GM12878 (cell line): Measurements from ENCODE around the gene PDE7B. TPM values are rescaled to one million over a fixed set of nuclear protein-coding genes. Genes with fewer than 3 reads are reported as not detected.

Experiments
- ATAC-seq: fragments of 200-7000 bp; cut with Tn5 transposase; 3 replicates; pipeline ENCODE4 v1.9.1; 2020; ENCODE audit warnings: mild to moderate bottlenecking, moderate library complexity
- BruUV-seq: library from RNA; stranded (reverse); fragments of 400-500 nt; replicated peaks from 2 replicates; lab custom pipeline; 2021; lab: Mats Ljungman, UMichigan
- CTCF ChIA-PET: fragments of 300-600 bp; sonication (Branson Sonifier 250); formaldehyde crosslinking; extraction: SDS; loops from one replicate; lab custom pipeline; 2021; ENCODE audit warnings: inconsistent platforms; lab: Yijun Ruan, JAX
- POLR2A ChIA-PET: fragments of 350-600 bp; formaldehyde crosslinking; extraction: SDS; loops from one replicate; lab custom pipeline; 2021; ENCODE audit warnings: inconsistent platforms; lab: Charles Lee
- RAD21 ChIA-PET: fragments of 300-600 bp; sonication (Branson Sonifier 250); formaldehyde crosslinking; loops from one replicate; lab custom pipeline; 2023; ENCODE audit warnings: antibody characterized with exemption; ENCODE audit not compliant: unreplicated experiment; lab: Charles Lee
- SMC1A ChIA-PET: fragments of 300-600 bp; sonication (Branson Sonifier 250); formaldehyde crosslinking; loops from one replicate; lab custom pipeline; 2023; ENCODE audit not compliant: unreplicated experiment, uncharacterized antibody; lab: Charles Lee
- DNase-seq: peaks from one replicate; pipeline ENCODE4 v3.0.0-alpha.2; 2011; ENCODE audit warnings: low read depth, low spot score
- FAIRE-seq: peaks from 3 replicates; lab custom pipeline; 2011; peaks lifted over from hg19 to GRCh38; lab: Jason Lieb, UNC
- H2AFZ ChIP-seq: 2 replicates; pipeline ENCODE4 v1.6.0; 2011; ENCODE audit warnings: low read depth, low read length, control low read depth; ENCODE audit not compliant: control insufficient read depth
- H3K27ac ChIP-seq: 2 replicates; pipeline ENCODE4 v1.5.1; 2011; ENCODE audit warnings: control low read depth; ENCODE audit not compliant: control insufficient read depth, insufficient read depth
- H3K27me3 ChIP-seq, 2 experiments: replicated peaks in 1 of 2; 2 replicates each; pipeline versions ENCODE4 v1.6.0 to v1.6.1; 2011; ENCODE audit warnings: low read length in 1 of 2; ENCODE audit not compliant: control insufficient read depth in 2 of 2, insufficient read depth in 2 of 2
- H3K36me3 ChIP-seq, 2 experiments: 2 replicates each; pipeline ENCODE4 v1.5.1; 2011; ENCODE audit warnings: low read length in 1 of 2; ENCODE audit not compliant: control insufficient read depth in 2 of 2, insufficient read depth in 2 of 2
- H3K4me1 ChIP-seq: 2 replicates; pipeline ENCODE4 v1.6.1; 2011; ENCODE audit warnings: mild to moderate bottlenecking, low read length, moderate library complexity, mixed read lengths; ENCODE audit not compliant: control insufficient read depth, insufficient read depth
- H3K4me2 ChIP-seq: 2 replicates; pipeline ENCODE4 v1.6.0; 2011; ENCODE audit warnings: control low read depth; ENCODE audit not compliant: control insufficient read depth, insufficient read depth
- H3K4me3 ChIP-seq: fragments of 200-600 bp; sonication (generic); 2 replicates; pipeline ENCODE4 v1.5.1; 2016
- H3K79me2 ChIP-seq: 2 replicates; pipeline ENCODE4 v1.6.0; 2011; ENCODE audit warnings: low read length; ENCODE audit not compliant: control insufficient read depth, insufficient read depth
- H3K9ac ChIP-seq: 2 replicates; pipeline ENCODE4 v1.8.0; 2011; ENCODE audit warnings: low read length, control low read depth, mixed read lengths; ENCODE audit not compliant: control insufficient read depth, insufficient read depth
- H3K9me3 ChIP-seq: replicated peaks from 3 replicates; pipeline ENCODE4 v1.5.1; 2011; ENCODE audit warnings: mild to moderate bottlenecking, low read length; ENCODE audit not compliant: control insufficient read depth, insufficient read depth
- H4K20me1 ChIP-seq: 2 replicates; pipeline ENCODE4 v1.6.0; 2011; ENCODE audit not compliant: control insufficient read depth, insufficient read depth
- BCL11A ChIP-seq: IDR thresholded peaks from 2 replicates; pipeline ENCODE4 v1.6.1; 2011; ENCODE audit warnings: low read depth, low read length
- CEBPZ ChIP-seq: fragments of 150-350 bp; IDR thresholded peaks from 2 replicates; pipeline ENCODE4 v1.6.1; 2016; ENCODE audit warnings: low read depth, low read length
- E4F1 ChIP-seq: fragments of 450-650 bp; IDR thresholded peaks from 2 replicates; pipeline ENCODE4 v1.6.1; 2018; ENCODE audit warnings: borderline replicate concordance, mild to moderate bottlenecking; ENCODE audit not compliant: partially characterized antibody
- EP300 ChIP-seq, 2 experiments: fragments of 150-350 bp in 1 of 2; IDR thresholded peaks; 2 replicates each; pipeline ENCODE4 v1.6.1; 2011 to 2012; ENCODE audit warnings: low read depth in 2 of 2, low read length in 2 of 2, borderline replicate concordance in 1 of 2, improper control_type of control experiment in 1 of 2, inconsistent platforms in 1 of 2; ENCODE audit not compliant: control insufficient read depth in 1 of 2
- HCFC1 ChIP-seq: fragments of 150-350 bp; IDR thresholded peaks from 2 replicates; pipeline ENCODE4 v1.6.1; 2014; ENCODE audit warnings: low read length
- HDAC2 ChIP-seq: fragments of 200-600 bp; sonication (generic); IDR thresholded peaks from 2 replicates; pipeline ENCODE4 v1.6.1; 2017
- HDAC6 ChIP-seq: fragments of 200-600 bp; sonication (generic); IDR thresholded peaks from one replicate; pipeline ENCODE4 v1.8.0; 2017; ENCODE audit warnings: antibody characterized with exemption; ENCODE audit not compliant: unreplicated experiment
- RAD51 ChIP-seq: fragments of 450-650 bp; IDR thresholded peaks from 2 replicates; pipeline ENCODE4 v1.6.1; 2016; ENCODE audit warnings: moderate library complexity, mild to moderate bottlenecking, inconsistent platforms
- WGBS: methylation state at CpG from one replicate; pipeline ENCODE4 v1.1.6; 2016; ENCODE audit warnings: low lambda C conversion rate; ENCODE audit not compliant: insufficient replicate concordance, insufficient coverage; ENCODE audit errors: missing lambda C conversion rate; 5-methylcytosine and 5-hydroxymethylcytosine counted together
- in situ Hi-C: fragments of 300-500 bp; cut with MboI; formaldehyde crosslinking; loops from 9 replicates; pipeline ENCODE4 v1.14.3; 2018; ENCODE audit warnings: mixed read lengths
- intact Hi-C: fragments of 100-400 bp; cut with micrococcal nuclease; formaldehyde crosslinking; loops from one replicate; pipeline ENCODE4 v1.14.2; 2022; ENCODE audit not compliant: unreplicated experiment
- polyA plus RNA-seq, 11 experiments: library from polyadenylated mRNA; depleted of rRNA in 4 of 11; unstranded in 6 of 11; stranded (reverse) in 5 of 11; fragments of >200 nt; fragmentation: Nextera tagmentation in 4 of 11; fragmentation: Illumina TruSeq in 1 of 11; extraction: Ambion mirVana in 4 of 11; extraction: Trizol in 1 of 11; gene quantifications; 1 replicate in 1 of 11; 2 replicates in 10 of 11; pipeline versions ENCODE4 v1.2.1 to v1.2.3, GENCODE V29; 2011 to 2016; ENCODE audit warnings: inconsistent platforms in 2 of 11, missing spikeins in 2 of 11, low read depth in 1 of 11
- total RNA-seq, 4 experiments: library from RNA; depleted of rRNA in 3 of 4; stranded (reverse); fragments of >200 nt in 3 of 4; fragmentation: Illumina TruSeq in 1 of 4; extraction: Trizol in 1 of 4; gene quantifications; 2 replicates each; pipeline versions ENCODE4 v1.2.1 to v1.2.3, GENCODE V29; 2013 to 2021
- TF ChIP-seq, protein P1 (sequence below): fragments of 450-650 bp; IDR thresholded peaks from 2 replicates; pipeline ENCODE4 v1.6.1; 2018; ENCODE audit warnings: mild to moderate bottlenecking, low read depth, moderate library complexity; ENCODE audit not compliant: partially characterized antibody

The PDE7B gene
- total and polyA plus RNA-seq, 10 of the 15 experiments (the other 5 are each of a cell fraction or from before 2014, with no cell fraction given) = not detected

- no peak for ATAC-seq
- no peak overlapping the region for H3K4me3 ChIP-seq
- no peaks in the 10 kb centered on the region for H3K9me3 ChIP-seq
- DNase-seq = no peak
- intact Hi-C loops (no loop called here), in situ Hi-C loops (no loop called here)
- no peaks in the 10 kb centered on the region for H4K20me1 ChIP-seq
- ChIA-PET POLR2A (no interaction called here), RAD21 (no interaction called here), CTCF (no interaction called here), SMC1A (no interaction called here)
- H3K79me2 ChIP-seq = no peaks in the 10 kb centered on the region
- no peaks in the 10 kb centered on the region for H3K36me3 ChIP-seq
- FAIRE-seq = no peak
- TF ChIP-seq, protein P1, sequence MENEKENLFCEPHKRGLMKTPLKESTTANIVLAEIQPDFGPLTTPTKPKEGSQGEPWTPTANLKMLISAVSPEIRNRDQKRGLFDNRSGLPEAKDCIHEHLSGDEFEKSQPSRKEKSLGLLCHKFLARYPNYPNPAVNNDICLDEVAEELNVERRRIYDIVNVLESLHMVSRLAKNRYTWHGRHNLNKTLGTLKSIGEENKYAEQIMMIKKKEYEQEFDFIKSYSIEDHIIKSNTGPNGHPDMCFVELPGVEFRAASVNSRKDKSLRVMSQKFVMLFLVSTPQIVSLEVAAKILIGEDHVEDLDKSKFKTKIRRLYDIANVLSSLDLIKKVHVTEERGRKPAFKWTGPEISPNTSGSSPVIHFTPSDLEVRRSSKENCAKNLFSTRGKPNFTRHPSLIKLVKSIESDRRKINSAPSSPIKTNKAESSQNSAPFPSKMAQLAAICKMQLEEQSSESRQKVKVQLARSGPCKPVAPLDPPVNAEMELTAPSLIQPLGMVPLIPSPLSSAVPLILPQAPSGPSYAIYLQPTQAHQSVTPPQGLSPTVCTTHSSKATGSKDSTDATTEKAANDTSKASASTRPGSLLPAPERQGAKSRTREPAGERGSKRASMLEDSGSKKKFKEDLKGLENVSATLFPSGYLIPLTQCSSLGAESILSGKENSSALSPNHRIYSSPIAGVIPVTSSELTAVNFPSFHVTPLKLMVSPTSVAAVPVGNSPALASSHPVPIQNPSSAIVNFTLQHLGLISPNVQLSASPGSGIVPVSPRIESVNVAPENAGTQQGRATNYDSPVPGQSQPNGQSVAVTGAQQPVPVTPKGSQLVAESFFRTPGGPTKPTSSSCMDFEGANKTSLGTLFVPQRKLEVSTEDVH = no peak
- no peak for TF ChIP-seq E4F1
- no peak for TF ChIP-seq BCL11A
- TF ChIP-seq EP300 (IDR thresholded peaks at IDR 0.05; ENCODE audit: borderline replicate concordance in 1 of 2, control insufficient read depth in 1 of 2, low read depth in 2 of 2, low read length in 2 of 2) = no peak
- TF ChIP-seq HDAC2 = no peak
- TF ChIP-seq RAD51 = no peak
- no peak for TF ChIP-seq HCFC1
- TF ChIP-seq HDAC6 = no peak
- TF ChIP-seq CEBPZ = no peak
- H3K27ac ChIP-seq = no peak overlapping the region
- no peak overlapping the region for H2AFZ ChIP-seq
- no peaks in the 10 kb centered on the region; a peak in 1 of 4 replicates for H3K27me3 ChIP-seq
- no peak overlapping the region for H3K4me2 ChIP-seq
- no TSS peak for BruUV-seq
- H3K4me1 ChIP-seq = no peaks in the 10 kb centered on the region
- no peak overlapping the region for H3K9ac ChIP-seq
- 59% methylated on average over 7 of the region's 7 CpGs for WGBS
Observed at GRCh38 chr6:136114661-136115060, 263.2 kb downstream of the PDE7B start.
